HG03045 (cell line): Measurements from ENCODE around the gene AGTPBP1.
"Not testable (repeated sequence)": the region's sequence is repeated elsewhere in the genome, so short reads cannot be mapped to it uniquely, and the experiment has no call there.

Experiments used
- ATAC-seq: cut with Tn5 transposase; IDR thresholded peaks from one replicate; pipeline ENCODE4 v1.9.1; 2021; ENCODE audit warnings: mild to moderate bottlenecking, moderate library complexity; ENCODE audit not compliant: unreplicated experiment

AGTPBP1 gene

GRCh38 chr9:85645909-85646627 lies 95.7 kb downstream of the AGTPBP1 start:
- ATAC-seq = no peak

GRCh38 chr9:85640425-85640824 lies 101.3 kb downstream of the AGTPBP1 start:
- no peak for ATAC-seq

GRCh38 chr9:85639675-85640186 lies 102.0 kb downstream of the AGTPBP1 start:
- no peak for ATAC-seq

- ATAC-seq = no peak
Observed at GRCh38 chr9:85631809-85632208, 109.9 kb downstream of the AGTPBP1 start.

GRCh38 chr9:85630676-85631075 lies 111.1 kb downstream of the AGTPBP1 start:
- ATAC-seq = no peak

GRCh38 chr9:85617141-85617670 lies 124.5 kb downstream of the AGTPBP1 start:
- no peak for ATAC-seq

GRCh38 chr9:85615792-85616191 lies 126.0 kb downstream of the AGTPBP1 start:
- ATAC-seq = no peak

GRCh38 chr9:85610074-85610860 lies 131.5 kb downstream of the AGTPBP1 start:
- ATAC-seq = peak; percentile 85

- no peak for ATAC-seq
Observed at GRCh38 chr9:85605905-85606304, 135.8 kb downstream of the AGTPBP1 start.

- no peak for ATAC-seq
Observed at GRCh38 chr9:85603936-85604335, 137.8 kb downstream of the AGTPBP1 start.

GRCh38 chr9:85602742-85603141 lies 139.0 kb downstream of the AGTPBP1 start:
- no peak for ATAC-seq

- ATAC-seq = no peak
Observed at GRCh38 chr9:85600675-85601263, 141.0 kb downstream of the AGTPBP1 start.

- no peak for ATAC-seq
Observed at GRCh38 chr9:85599540-85600105, 142.1 kb downstream of the AGTPBP1 start.

GRCh38 chr9:85594316-85594715 lies 147.4 kb downstream of the AGTPBP1 start:
- ATAC-seq = no peak

- no peak for ATAC-seq
Observed at GRCh38 chr9:85586684-85587083, 155.1 kb downstream of the AGTPBP1 start.

- no peak for ATAC-seq
Observed at GRCh38 chr9:85577353-85577952, 164.3 kb downstream of the AGTPBP1 start.

GRCh38 chr9:85575868-85576267 lies 165.9 kb downstream of the AGTPBP1 start:
- ATAC-seq = no peak

GRCh38 chr9:85573546-85573945 lies 168.2 kb downstream of the AGTPBP1 start:
- ATAC-seq = not testable (repeated sequence)

- not testable (repeated sequence) for ATAC-seq
Observed at GRCh38 chr9:85572917-85573316, 168.8 kb downstream of the AGTPBP1 start.

- no peak for ATAC-seq
Observed at GRCh38 chr9:85569988-85570387, 171.8 kb downstream of the AGTPBP1 start.

GRCh38 chr9:85559526-85559925 lies 182.2 kb downstream of the AGTPBP1 start:
- no peak for ATAC-seq
